Subcutaneous adipose tissue (tissue), 4 donors: ENCODE results near the gene FUT7. TPM values are rescaled to one million over a fixed set of nuclear protein-coding genes. Genes with fewer than 3 reads are reported as not detected.

ENCODE experiments used
- CTCF ChIP-seq: fragments of 450-650 bp; IDR thresholded peaks from one replicate; pipeline ENCODE4 v1.5.1; 2016; ENCODE audit warnings: low read depth, mild to moderate bottlenecking, control low read depth, antibody characterized with exemption, moderate library complexity
- total RNA-seq, 4 donors: library from RNA; depleted of rRNA; stranded (reverse); fragments of >200 nt; gene quantifications; one replicate each; pipeline ENCODE4 v1.1.0, GENCODE V29; 2016

Gene FUT7
- total RNA-seq, 4 donors from 2014 or later: 0.22 to 0.34 TPM; not detected in 2

GRCh38 chr9:137077010-137077747 is 45.3 kb upstream of the FUT7 start, which contains the start of gene UAP1L1:
TSS of gene UAP1L1 (plus strand) at chr9:137077517. CDS start at chr9:137077533, 16 bp downstream.
- TF ChIP-seq CTCF: no peak

GRCh38 chr9:137076636-137077009 is 44.7 kb upstream of the FUT7 start:
- no peak for TF ChIP-seq CTCF

GRCh38 chr9:137075275-137075775 is 43.4 kb upstream of the FUT7 start:
- no peak for TF ChIP-seq CTCF

- TF ChIP-seq CTCF: no peak
These were observed 42.9 kb upstream of the FUT7 start for GRCh38 chr9:137074657-137075274.

- no peak for TF ChIP-seq CTCF
These were observed 42.1 kb upstream of the FUT7 start for GRCh38 chr9:137073992-137074399.

GRCh38 chr9:137071282-137071681 is 39.4 kb upstream of the FUT7 start:
- no peak for TF ChIP-seq CTCF

GRCh38 chr9:137070906-137071275 is 39.0 kb upstream of the FUT7 start:
- TF ChIP-seq CTCF: no peak
